ENCODE measurements around the gene APCDD1L.

DNA sequence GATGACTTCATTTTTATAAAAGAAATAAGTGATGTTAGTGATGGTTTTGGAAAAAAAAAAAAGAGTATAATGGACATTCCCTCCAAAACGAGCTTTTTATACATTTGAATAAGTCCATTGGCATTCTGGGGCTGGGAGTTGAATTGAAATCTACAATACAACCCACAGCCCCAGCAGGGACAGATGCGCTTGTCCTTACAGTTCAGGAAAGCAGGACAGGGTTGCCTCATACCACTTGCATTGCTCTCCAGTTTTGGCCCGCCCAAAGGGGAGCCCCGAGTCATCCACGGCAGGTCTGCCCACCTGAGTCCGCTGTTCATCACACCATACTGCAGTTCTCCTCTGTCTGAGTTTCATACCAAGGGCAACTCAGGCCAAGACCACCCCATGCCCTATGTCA, 80.0 kb downstream of the APCDD1L start:
- TF ChIP-seq, protein P1, sequence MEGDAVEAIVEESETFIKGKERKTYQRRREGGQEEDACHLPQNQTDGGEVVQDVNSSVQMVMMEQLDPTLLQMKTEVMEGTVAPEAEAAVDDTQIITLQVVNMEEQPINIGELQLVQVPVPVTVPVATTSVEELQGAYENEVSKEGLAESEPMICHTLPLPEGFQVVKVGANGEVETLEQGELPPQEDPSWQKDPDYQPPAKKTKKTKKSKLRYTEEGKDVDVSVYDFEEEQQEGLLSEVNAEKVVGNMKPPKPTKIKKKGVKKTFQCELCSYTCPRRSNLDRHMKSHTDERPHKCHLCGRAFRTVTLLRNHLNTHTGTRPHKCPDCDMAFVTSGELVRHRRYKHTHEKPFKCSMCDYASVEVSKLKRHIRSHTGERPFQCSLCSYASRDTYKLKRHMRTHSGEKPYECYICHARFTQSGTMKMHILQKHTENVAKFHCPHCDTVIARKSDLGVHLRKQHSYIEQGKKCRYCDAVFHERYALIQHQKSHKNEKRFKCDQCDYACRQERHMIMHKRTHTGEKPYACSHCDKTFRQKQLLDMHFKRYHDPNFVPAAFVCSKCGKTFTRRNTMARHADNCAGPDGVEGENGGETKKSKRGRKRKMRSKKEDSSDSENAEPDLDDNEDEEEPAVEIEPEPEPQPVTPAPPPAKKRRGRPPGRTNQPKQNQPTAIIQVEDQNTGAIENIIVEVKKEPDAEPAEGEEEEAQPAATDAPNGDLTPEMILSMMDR (IDR thresholded peaks at IDR 0.05; ENCODE audit: insufficient read depth, low read length): no peak
- TF ChIP-seq, protein P2, sequence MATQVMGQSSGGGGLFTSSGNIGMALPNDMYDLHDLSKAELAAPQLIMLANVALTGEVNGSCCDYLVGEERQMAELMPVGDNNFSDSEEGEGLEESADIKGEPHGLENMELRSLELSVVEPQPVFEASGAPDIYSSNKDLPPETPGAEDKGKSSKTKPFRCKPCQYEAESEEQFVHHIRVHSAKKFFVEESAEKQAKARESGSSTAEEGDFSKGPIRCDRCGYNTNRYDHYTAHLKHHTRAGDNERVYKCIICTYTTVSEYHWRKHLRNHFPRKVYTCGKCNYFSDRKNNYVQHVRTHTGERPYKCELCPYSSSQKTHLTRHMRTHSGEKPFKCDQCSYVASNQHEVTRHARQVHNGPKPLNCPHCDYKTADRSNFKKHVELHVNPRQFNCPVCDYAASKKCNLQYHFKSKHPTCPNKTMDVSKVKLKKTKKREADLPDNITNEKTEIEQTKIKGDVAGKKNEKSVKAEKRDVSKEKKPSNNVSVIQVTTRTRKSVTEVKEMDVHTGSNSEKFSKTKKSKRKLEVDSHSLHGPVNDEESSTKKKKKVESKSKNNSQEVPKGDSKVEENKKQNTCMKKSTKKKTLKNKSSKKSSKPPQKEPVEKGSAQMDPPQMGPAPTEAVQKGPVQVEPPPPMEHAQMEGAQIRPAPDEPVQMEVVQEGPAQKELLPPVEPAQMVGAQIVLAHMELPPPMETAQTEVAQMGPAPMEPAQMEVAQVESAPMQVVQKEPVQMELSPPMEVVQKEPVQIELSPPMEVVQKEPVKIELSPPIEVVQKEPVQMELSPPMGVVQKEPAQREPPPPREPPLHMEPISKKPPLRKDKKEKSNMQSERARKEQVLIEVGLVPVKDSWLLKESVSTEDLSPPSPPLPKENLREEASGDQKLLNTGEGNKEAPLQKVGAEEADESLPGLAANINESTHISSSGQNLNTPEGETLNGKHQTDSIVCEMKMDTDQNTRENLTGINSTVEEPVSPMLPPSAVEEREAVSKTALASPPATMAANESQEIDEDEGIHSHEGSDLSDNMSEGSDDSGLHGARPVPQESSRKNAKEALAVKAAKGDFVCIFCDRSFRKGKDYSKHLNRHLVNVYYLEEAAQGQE (IDR thresholded peaks at IDR 0.05; ENCODE audit: insufficient replicate concordance, low read depth): no peak

All from HL-60 (cell line).